Right kidney (tissue), 1 donor: ENCODE data around the gene NFE2L1.
"Not testable (repeated sequence)": the region's sequence is repeated elsewhere in the genome, so short reads cannot be mapped to it uniquely, and the experiment has no call there.

Experiments
- DNase-seq: peaks from one replicate; pipeline ENCODE4 v3.0.0-alpha.2; 2016

Gene NFE2L1

DNA sequence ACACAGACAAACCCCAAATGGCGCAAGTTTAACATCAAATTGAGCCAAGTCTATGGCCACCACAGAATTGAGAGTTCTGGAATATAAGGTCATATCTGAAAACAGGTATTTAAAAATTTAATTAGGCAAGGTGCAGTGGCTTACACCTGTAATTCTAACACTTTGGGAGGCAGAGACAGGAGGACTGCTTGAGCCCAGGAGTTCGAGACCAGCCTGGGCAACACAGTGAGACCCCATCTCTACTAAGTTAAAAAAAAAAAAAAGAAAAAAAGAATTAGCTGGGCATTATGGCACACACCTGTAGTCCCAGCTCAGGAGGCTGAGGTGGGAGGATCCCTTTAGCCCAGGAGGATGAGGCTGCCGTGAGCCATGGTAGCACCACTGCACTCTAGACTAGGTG is 19.1 kb downstream of the NFE2L1 start:
- no peak for DNase-seq

DNA sequence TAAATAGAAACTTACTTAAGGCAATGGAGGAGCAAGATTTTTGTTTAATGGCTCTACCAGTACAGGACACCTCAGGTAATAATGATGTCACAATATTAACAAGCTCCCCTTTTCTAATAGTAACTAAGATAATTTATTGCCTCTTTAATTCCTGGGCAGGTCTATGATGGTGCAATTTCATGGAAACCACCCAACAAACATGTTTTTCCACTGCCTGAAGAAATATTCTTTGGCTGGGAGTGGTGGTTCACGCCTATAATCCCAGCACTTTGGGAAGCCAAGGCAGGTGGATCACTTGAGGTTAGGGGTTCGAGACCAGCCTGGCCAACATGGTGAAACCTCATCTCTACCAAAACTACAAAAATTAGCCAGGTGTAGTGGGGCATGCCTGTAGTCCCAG is 19.6 kb downstream of the NFE2L1 start:
- DNase-seq, result not testable (repeated sequence)

DNA sequence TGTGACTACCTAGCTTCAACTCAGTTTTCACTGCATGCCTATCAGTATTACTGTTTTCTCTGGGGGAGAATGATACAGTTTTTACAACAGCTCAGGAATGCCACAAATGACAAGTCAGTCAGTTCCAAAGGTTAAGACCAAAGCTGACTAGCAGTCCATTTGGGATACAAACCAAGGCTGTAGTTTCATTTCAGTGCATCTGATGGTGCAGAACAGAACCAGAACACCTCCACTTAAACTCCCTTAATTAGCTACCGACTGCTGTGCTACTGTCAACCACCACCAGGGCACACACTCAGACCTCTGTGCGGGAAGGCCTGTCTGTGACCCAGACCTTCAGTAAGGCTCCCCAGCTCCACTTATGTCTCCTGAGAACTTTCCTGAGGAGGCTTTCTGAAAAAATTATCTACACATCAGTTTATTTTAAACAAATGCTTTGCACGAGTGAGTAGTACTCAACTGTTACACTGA is 20.4 kb downstream of the NFE2L1 start:
- no peak for DNase-seq

DNA sequence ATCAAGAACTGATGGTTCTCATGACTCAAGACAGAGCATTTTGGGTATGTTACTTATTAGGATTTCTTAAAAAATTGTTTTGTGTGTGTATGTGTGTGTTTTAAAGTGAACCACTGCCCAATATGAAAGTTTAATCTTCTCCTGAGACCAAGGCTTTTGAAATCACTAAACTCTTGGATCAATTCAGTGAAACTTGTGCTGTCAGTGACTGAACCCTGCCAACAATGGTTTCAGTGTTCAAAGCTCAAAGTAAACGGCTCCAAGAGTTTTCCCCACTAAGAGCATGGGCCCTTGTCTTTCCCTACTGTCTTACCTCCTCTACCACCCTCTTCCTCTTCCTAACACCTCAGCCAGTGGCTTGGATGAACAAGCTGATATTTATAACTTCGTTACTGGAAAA is 22.0 kb downstream of the NFE2L1 start:
- DNase-seq, result no peak

DNA sequence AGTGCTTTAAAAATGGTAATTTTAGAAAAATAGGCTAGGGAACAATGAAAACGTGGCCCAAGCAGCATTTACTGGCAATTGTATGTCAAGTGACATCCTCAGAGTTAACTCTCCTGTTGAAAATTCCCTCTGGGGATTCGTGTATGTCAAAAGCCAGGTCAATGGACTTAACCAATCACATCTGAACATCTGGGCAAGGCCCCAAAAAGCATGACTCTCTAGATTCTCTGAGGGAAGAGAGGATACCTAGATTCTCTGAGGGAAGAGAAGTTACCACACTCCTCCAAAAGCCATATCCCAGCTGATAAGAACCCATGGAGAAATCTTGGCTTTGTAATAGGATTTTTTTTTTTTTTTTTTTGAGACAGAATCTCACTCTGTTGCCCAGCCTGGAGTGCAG is 23.5 kb downstream of the NFE2L1 start:
- no peak for DNase-seq

DNA sequence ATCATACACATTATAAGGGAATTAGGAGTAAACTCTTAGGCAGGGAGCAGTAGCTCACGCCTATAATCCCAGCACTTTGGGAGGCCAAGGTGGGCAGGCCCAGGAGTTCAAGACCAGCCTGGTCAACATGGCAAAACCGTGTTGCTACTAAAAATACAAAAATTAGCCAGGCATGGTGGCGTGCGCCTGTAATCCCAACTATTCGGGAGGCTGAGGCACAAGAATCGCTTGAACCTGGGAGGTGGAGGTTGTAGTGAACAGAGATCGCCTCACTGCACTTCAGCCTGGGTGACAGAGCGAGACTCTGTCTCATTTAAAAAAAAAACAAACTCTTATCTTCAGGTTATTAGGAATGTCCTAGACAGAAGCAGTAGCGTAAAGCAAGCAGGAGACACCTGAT is 24.7 kb downstream of the NFE2L1 start:
- not testable (repeated sequence) for DNase-seq

DNA sequence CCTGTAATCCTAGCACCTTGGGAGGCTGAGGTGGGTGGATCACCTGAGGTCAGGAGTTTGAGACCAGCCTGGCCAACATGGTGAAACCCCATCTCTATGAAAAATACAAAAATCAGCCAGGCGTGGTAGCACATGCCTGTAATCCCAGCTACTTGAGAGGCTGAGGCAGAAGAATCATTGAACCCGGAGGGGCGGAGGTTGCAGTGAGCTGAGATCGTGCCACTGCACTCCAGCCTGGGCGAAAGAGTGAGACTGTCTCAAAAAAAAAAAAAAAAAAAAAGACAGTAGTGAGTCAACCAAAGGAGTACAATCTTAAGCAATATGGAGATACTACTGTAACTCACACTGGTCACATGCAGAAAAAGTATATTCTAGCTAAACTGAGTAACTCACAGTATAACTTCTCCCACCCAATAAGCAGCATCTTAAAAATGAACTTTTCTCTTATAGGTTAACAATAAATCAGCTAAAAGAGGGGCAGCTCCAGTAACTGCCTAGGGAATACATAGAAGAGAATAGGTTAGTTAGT is 25.5 kb downstream of the NFE2L1 start:
- not testable (repeated sequence) for DNase-seq

DNA sequence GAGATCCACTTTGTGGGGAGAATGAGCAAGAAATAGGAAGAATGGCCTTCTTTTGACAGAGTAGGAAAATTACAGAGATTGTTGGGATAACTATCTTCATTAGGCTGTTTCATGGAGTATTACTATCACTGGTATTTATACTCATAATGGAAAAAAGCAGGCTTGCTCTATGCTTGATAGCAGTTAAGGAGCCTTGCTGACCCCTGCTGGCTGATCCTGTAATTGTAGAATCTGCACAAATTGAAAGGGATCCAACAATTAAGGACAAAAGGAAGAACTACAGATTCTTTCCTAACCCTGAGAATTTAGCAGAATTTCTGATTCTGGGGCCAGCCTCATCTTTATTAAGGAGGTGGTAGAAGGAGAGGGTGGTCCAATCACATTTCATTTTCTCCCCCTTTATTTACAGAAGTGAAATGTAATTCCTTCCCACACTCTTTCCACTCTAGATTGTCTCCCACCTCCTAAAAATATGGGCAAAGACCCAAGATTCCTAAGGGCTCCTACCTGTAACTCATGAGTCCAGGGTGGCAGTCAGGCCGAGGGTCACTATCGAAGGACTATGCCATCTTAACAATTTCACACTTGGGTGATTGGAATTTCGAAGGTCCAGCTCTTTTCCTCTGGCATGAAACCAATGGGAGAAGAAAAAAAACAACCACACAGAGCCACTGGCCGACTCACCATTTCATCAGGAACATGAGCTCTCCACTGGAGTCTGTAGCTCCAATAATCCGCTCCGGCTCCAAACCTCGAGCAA is 26.3 kb downstream of the NFE2L1 start:
- peak; percentile 56 for DNase-seq

DNA sequence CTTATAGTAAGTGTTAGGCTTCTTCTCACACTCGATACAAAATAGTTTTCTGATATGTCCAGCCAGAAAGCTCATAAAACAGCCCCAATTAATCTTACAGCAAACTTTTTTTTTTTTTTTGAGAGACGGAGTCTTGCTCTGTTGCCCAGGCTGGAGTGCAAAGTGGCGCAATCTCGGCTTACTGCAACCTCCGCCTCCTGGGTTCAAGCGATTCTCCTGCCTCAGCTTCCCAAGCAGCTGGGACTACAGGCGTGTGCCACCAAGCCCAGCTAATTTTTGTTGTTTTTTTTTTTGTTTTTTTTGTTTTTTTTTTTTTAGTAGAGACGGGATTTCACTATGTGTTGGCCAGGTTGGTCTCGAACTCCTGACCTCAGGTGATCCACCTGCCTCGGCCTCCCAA is 29.0 kb downstream of the NFE2L1 start:
- DNase-seq, result not testable (repeated sequence)

DNA sequence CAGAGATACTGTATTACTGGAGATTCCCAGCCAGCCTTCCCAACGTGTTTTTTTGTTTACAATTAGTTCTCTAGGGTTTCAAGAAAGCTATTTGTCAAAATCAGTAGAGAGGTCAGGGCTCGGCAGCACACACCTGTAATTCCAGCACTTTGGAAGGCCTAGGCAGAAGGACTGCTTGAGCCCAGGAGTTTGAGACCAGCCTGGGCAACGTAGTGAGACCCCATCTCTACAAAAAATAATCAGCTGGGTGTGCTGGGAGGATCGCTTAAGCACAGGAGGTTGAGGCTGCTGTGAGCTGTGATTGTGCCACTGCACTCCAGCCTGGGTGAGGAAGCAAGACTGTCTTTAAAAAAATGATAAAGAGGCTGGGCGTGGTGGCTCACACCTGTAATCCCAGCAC is 33.7 kb downstream of the NFE2L1 start:
- no peak for DNase-seq

DNA sequence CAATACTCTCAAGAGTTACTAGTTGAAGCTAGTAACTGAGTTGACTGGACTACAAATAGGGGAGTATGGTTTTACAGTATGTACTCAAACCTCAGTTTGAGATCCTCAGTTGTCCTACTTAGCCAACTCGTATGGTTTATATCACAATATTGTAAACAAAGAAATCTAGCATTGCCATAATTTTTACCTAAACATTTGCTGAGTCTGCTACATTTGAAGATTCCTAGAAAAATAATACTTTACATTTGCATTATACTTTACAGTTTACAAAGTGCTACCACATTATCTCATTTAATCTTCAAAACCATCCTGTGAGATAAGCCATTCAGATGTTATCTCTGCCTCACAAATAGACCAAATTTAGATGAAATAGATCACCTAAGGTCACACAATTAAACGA is 36.8 kb downstream of the NFE2L1 start:
- no peak for DNase-seq

DNA sequence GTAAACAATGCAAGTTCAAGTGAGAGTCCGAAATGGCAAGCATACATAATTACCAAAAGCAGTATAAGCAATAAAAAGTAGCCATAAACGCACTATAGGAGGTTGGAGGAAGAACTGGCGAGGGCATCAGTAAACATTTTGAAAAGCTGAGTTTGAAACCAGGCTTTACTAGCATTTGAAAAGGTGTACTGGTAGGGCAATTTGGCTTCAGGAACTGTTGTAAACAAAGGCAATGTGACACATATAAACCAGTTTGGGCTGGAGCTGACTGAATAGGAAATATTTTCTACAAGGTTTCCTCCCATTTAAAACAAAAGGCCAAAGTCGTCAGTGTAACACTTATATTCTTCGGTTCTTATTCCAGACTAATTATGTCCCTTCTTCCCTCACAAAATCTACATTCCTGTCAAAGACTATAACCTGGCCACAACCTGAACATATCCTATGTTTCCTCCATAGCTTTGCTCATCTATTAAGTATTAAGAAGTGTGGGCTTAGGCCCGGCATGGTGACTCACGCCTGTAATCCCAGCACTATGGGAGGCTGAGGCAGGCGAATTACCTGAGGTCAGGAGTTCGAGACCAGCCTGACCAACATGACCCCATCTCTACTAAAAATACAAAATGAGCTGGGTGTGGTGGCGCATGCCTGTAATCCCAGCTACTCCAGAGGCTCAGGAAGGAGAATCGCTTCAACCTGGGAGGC is 45.3 kb downstream of the NFE2L1 start:
- DNase-seq, result no peak

DNA sequence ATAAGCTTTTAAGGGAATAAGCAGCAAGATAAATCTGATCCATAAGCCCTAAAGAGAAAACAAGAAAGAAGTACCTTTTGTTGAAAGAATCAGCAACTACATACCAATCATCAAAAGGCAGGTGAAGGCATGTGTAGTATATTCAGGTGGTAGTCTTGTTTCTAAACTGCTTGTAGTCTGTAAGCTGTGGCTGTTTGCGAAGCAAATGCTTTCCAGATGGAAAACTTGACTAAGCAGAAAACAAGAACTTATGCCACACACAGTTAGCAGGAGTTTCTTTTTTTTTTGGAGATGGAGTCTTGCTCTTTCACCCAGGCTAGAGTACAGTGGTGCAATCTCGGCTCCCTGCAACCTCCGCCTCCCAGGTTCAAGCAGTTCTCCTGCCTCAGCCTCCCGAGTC is 47.5 kb downstream of the NFE2L1 start:
- no peak for DNase-seq

DNA sequence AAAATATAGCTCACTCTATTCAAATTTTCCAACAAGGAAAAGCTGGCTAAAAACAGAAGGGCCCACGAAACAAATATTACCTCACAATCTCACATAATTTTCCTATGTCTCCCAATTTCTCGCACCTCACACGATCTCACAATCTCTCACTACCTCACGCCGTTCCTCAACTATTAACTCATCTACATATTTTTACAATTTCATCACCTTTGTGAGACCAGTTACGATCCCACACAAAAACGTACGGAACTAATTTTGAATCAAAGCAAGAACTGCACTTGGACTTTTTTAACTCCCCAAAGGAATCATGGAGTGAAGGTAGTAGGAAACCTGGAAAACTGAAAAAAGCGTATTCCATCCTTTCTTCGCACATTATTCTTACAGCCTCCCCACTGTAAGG is 52.0 kb downstream of the NFE2L1 start:
- DNase-seq, result no peak

DNA sequence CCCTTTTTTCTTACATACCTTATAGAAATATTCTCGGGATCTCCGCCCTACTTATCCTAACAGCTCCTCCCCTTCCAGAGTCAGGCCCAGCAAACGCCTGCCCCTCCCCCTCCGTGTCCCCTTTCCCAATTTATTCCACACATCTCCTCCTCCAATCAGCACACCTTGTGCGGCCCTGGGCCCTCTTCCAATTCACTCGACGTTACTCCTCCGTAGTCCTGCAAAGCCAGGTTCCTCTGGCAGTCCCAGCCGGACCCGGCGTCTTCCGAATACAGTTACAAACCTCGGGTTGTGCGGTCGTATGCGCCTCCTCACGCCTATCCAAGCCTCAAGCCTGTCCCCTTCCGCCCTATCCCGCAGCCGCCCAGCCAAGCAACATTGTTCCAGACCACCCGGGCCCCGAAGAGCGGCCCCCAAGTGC is 52.4 kb downstream of the NFE2L1 start:
- DNase-seq, result no peak

DNA sequence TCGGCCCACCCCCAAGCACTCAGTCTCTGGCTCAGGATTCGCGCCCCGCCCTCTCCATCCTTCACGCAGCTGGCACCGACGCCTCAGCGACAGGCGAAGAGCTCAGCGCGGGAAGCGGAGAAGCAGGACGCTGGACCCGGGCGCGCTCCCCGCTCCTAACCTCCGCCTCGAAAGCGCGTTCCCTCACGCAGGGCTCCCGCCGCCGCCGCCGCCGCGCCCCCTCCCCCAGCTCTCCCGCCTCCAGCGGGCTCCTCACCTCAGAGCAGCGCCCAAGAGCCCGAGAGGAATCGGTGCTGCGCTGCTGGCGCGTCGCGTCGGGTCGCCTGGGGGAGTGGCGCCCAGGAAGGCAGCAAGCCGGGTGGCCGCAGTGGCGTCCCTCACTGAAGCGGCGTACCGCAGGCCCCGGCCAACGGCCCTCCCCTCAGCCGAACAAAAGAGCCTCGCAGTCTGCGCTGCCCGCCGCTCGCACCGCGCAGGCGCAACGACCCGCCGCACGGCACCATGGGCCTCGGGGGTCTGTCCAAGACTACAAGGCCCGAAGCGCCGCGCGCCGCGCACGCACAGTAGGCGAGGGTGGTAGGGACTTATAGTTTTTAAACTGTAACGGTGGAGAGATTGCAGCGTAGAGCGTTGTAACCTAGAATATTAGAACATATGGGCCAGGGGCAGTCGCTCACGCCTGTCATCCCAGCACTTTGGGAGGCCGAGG is 53.0 kb downstream of the NFE2L1 start, which contains the start of gene CBX1:
Gene CBX1 (minus strand): TSS at position 467 of the 709 bp plus-strand sequence. CDS start 24,474 bp downstream, outside the sequence.
- peak; percentile 95 for DNase-seq

DNA sequence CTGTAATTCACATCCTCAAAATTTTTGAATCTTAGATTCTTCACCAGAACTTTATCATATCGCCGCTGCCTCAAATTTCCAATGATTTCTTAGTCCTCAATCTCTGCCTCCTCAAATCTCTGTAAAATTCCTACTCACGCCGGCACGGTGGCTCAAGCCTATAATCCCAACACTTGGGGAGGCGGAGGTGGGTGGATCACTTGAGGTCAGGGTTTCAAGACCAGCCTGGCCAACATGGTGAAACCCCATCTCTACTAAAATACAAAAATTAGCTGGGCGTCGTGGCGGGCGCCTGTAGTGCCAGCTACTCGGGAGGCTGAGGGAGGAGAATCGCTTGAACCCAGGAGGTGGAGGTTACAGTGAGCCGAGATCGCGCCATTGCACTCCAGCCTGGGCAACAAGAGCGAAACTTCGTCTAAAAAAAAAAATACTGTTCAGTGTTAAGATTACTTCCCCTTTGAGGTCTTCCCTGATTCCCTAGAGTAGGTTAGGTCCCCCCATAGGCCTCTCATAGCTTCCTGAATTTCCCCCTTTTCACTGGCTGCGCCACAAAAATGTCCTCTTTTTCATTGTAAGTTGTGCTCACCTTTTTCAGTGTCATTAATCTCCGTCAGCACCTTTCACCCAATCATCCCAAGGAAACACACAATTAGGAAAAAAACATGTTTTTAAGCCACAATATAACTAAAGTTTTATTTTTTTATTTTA is 54.0 kb downstream of the NFE2L1 start:
- DNase-seq, result no peak

DNA sequence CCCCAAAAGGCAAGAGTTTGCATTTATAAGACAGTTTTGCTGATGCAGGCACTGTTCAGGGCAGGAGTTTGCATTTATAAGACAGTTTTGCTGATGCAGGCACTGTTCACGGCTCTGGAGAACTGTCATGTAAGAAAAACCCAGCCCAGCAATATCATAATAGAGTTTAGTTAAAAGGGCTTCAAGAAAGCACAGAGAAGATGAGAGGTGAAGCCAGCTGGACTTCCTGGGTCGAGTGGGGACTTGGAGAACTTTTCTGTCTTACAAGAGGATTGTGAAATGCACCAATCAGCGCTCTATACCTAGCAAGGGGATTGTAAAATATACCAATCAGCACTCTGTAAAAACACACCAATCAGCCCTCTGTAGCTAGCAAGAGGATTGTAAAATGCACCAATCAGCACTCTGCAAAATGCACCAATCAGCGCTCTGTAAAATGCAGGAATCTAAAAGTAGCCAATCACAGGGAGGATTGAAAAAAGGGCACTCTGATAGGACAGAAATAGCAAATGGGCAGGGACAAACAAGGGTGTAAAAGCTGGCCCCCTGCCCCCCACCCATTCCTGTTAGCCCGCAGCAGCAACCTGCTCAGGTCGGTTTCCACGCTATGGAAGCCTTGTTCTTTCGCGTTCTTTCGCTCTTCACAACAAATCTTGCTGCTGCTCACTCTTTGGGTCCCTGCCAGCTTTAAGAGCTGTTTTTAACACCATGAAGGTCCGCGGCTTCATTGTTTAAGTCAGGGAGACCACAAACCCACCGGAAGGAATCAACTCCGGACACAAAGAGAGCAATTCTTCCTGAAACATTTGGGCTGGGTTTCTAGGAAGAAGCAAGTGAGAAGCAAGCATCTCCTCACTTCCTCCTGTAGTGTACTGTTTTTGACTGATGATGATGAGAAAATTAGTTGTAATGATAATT is 54.9 kb downstream of the NFE2L1 start:
- no peak for DNase-seq

DNA sequence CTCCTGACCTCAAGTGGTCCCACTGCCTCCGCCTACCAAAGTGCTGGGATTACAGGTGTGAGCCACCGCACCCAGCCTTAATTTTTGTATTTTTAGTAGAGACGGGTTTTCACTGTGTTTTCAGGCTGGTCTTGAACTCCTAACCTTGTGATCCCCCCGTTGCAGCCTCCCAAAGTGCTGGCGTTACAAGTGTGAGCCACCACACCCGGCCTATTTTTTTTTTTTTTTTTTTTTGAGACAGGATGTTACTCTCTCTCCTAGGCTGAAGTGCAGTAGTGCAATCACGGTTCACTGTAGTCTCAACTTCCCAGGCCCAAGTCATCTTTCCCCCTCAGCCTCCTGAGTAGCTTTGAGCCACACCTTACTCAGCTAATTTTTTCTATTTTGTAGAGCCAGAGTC is 56.3 kb downstream of the NFE2L1 start:
- no peak for DNase-seq

DNA sequence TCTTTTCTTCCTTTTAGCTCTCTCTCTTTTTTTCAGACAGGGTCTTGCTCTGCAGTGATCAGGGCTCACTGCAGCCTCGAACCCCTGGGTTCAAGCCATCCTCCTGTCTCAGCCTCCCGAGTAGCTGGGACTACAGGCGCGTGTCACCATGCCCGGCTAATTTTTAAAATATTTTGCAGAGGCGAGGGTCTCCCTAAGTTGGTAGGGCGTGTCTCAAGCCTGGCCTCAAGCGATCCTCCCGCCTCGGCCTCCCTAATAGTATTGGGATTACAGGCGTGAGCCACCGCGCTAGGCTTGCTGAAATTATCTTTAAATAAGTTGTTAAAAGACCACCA is 58.6 kb downstream of the NFE2L1 start:
- no peak for DNase-seq
